Fibroblast of skin of abdomen (primary cell): ENCODE results near the gene MAN2B1. TPM values are rescaled to one million over a fixed set of nuclear protein-coding genes. Genes with fewer than 3 reads are reported as not detected.
"Not testable (repeated sequence)": the region's sequence is repeated elsewhere in the genome, so short reads cannot be mapped to it uniquely, and the experiment has no call there.

Experiments used
- DNase-seq: peaks from one replicate; pipeline ENCODE4 v3.0.0-alpha.2; 2013
- polyA plus RNA-seq, 2 experiments: library from polyadenylated mRNA; unstranded; fragments of 120-200 nt; gene quantifications; one replicate each; pipeline ENCODE4 v1.2.1, GENCODE V29; 2013; ENCODE audit not compliant: insufficient read length in 2 of 2

Gene MAN2B1
- polyA plus RNA-seq (2013, experiment 1 of 2; ENCODE audit: insufficient read length), result 39.9 TPM
- 41.9 TPM for polyA plus RNA-seq (2013, experiment 2 of 2; ENCODE audit: insufficient read length)

- DNase-seq, result peak; percentile 62
Observed at GRCh38 chr19:12666265-12667048, at the start of gene MAN2B1, which contains the start of gene WDR83. TSS of gene MAN2B1 (minus strand) at chr19:12666742. CDS start at chr19:12666701, 41 bp downstream. TSS of gene WDR83 (plus strand) at chr19:12666807. CDS start at chr19:12669791, 2,984 bp downstream.

GRCh38 chr19:12715929-12716328 is 49.4 kb upstream of the MAN2B1 start:
- no peak for DNase-seq

GRCh38 chr19:12715102-12715501 is 48.6 kb upstream of the MAN2B1 start:
- DNase-seq, result no peak

GRCh38 chr19:12713304-12713703 is 46.8 kb upstream of the MAN2B1 start:
- DNase-seq, result not testable (repeated sequence)

GRCh38 chr19:12712077-12712476 is 45.5 kb upstream of the MAN2B1 start:
- not testable (repeated sequence) for DNase-seq

- no peak for DNase-seq
Observed at GRCh38 chr19:12711187-12711586, 44.6 kb upstream of the MAN2B1 start.

GRCh38 chr19:12708641-12709040 is 42.1 kb upstream of the MAN2B1 start:
- DNase-seq, result no peak

- DNase-seq, result no peak
Observed at GRCh38 chr19:12706332-12706718, 39.8 kb upstream of the MAN2B1 start.

GRCh38 chr19:12705654-12706331 is 39.3 kb upstream of the MAN2B1 start:
- no peak for DNase-seq

- no peak for DNase-seq
Observed at GRCh38 chr19:12705169-12705568, 38.6 kb upstream of the MAN2B1 start.

- DNase-seq, result peak; percentile 31
Observed at GRCh38 chr19:12703046-12703445, 36.5 kb upstream of the MAN2B1 start.

GRCh38 chr19:12701596-12702282 is 35.2 kb upstream of the MAN2B1 start:
- no peak for DNase-seq

GRCh38 chr19:12698138-12698537 is 31.6 kb upstream of the MAN2B1 start:
- DNase-seq, result no peak

- not testable (repeated sequence) for DNase-seq
Observed at GRCh38 chr19:12697425-12697824, 30.9 kb upstream of the MAN2B1 start.

GRCh38 chr19:12696366-12697335 is 30.1 kb upstream of the MAN2B1 start, which contains the start of gene FBXW9:
TSS of gene FBXW9 (minus strand) at chr19:12696631. CDS start at chr19:12696581, 50 bp downstream.
- peak; percentile 96 for DNase-seq

GRCh38 chr19:12695997-12696365 is 29.4 kb upstream of the MAN2B1 start:
- no peak for DNase-seq

- DNase-seq, result no peak
Observed at GRCh38 chr19:12695514-12695913, 29.0 kb upstream of the MAN2B1 start.

- no peak for DNase-seq
Observed at GRCh38 chr19:12695096-12695495, 28.6 kb upstream of the MAN2B1 start.

- no peak for DNase-seq
Observed at GRCh38 chr19:12694641-12695040, 28.1 kb upstream of the MAN2B1 start.

- no peak for DNase-seq
Observed at GRCh38 chr19:12692960-12693359, 26.4 kb upstream of the MAN2B1 start.

GRCh38 chr19:12689581-12690216 is 23.2 kb upstream of the MAN2B1 start:
- no peak for DNase-seq
